ENCODE data around the gene HSPA1B.

- no peak for TF ChIP-seq CTCF (conservative IDR thresholded peaks at IDR 0.05)
- no peak for TF ChIP-seq ZFX (IDR thresholded peaks at IDR 0.05)
Observed at GRCh38 chr6:31784098-31784925, 43.2 kb upstream of the HSPA1B start.

Data from C4-2B (cell line).